Right atrium auricular region (tissue), 2 donors: Measurements from ENCODE around the gene TMEM217. TPM values are rescaled to one million over a fixed set of nuclear protein-coding genes. Genes with fewer than 3 reads are reported as not detected.

Source experiments
- DNase-seq: peaks from one replicate; pipeline ENCODE4 v3.0.0-alpha.2; 2019; ENCODE audit warnings: low spot score
- H3K27ac ChIP-seq, 2 donors: fragments of 200-600 bp; sonication (generic); 1 replicate in 1 of 2; 2 replicates in 1 of 2; pipeline ENCODE4 v1.5.1; 2016 to 2019
- H3K27me3 ChIP-seq, 2 donors: fragments of 200-600 bp; sonication (generic); one replicate each; pipeline versions ENCODE4 v1.5.1 to v1.6.0; 2017 to 2019
- H3K36me3 ChIP-seq: fragments of 200-600 bp; sonication (generic); one replicate; pipeline ENCODE4 v1.5.1; 2016
- H3K4me1 ChIP-seq, 2 donors: fragments of 200-600 bp; sonication (generic); one replicate each; pipeline versions ENCODE4 v1.5.1 to v1.6.0; 2017 to 2019
- H3K4me3 ChIP-seq, 2 donors: fragments of 200-600 bp; sonication (generic); 1 replicate in 1 of 2; 2 replicates in 1 of 2; pipeline ENCODE4 v1.5.1; 2017 to 2019; ENCODE audit warnings: mild to moderate bottlenecking in 1 of 2, moderate library complexity in 1 of 2
- H3K9me3 ChIP-seq, 2 donors: fragments of 200-600 bp; sonication (generic); one replicate each; pipeline ENCODE4 v1.5.1; 2019
- CTCF ChIP-seq, 2 donors: fragments of 200-600 bp; sonication (generic); IDR thresholded peaks; one replicate each; pipeline ENCODE4 v1.5.1; 2019; ENCODE audit warnings: antibody characterized with exemption in 2 of 2
- total RNA-seq, 2 donors: library from RNA; depleted of rRNA; stranded (reverse); fragments of >200 nt; gene quantifications; one replicate each; pipeline ENCODE4 v1.1.0, GENCODE V29; 2016

TMEM217 gene
- total RNA-seq, 2 donors from 2014 or later: 1.3 to 1.4 TPM

GRCh38 chr6:37265001-37265400 is 7.1 kb upstream of the TMEM217 start:
- Histone ChIP-seq H3K27me3 (no peaks in the 10 kb centered on the region), H3K4me3 (no peak overlapping the region), H3K36me3 (no peaks in the 10 kb centered on the region), H3K4me1 (peaks cover 0 to 18% of the 10 kb centered on the region in 2 donors), H3K27ac (no peak overlapping the region), H3K9me3 (no peaks in the 10 kb centered on the region)
- TF ChIP-seq CTCF (IDR thresholded peaks at IDR 0.05): no peak
- DNase-seq: no peak

GRCh38 chr6:37262446-37263026 is 4.6 kb upstream of the TMEM217 start:
- DNase-seq: no peak
- H3K4me1 ChIP-seq: peaks cover 0 to 37% of the 10 kb centered on the region in 2 donors
- H3K4me3 ChIP-seq: no peak overlapping the region
- no peaks in the 10 kb centered on the region for H3K9me3 ChIP-seq
- H3K36me3 ChIP-seq: no peaks in the 10 kb centered on the region
- H3K27ac ChIP-seq: no peak overlapping the region
- no peak for TF ChIP-seq CTCF (IDR thresholded peaks at IDR 0.05)
- no peaks in the 10 kb centered on the region for H3K27me3 ChIP-seq

- no peak for DNase-seq
- Histone ChIP-seq H3K4me3 (no peak overlapping the region), H3K4me1 (peaks cover 0 to 42% of the 10 kb centered on the region in 2 donors), H3K36me3 (no peaks in the 10 kb centered on the region), H3K9me3 (no peaks in the 10 kb centered on the region), H3K27me3 (no peaks in the 10 kb centered on the region), H3K27ac (no peak overlapping the region)
- TF ChIP-seq CTCF (IDR thresholded peaks at IDR 0.05): no peak
Measured at GRCh38 chr6:37261198-37261597, 3.3 kb upstream of the TMEM217 start.

- H3K4me3 ChIP-seq: no peak overlapping the region
- no peaks in the 10 kb centered on the region for H3K9me3 ChIP-seq
- TF ChIP-seq CTCF (IDR thresholded peaks at IDR 0.05): no peak
- no peak overlapping the region for H3K27ac ChIP-seq
- no peaks in the 10 kb centered on the region for H3K27me3 ChIP-seq
- no peaks in the 10 kb centered on the region for H3K36me3 ChIP-seq
- no peak for DNase-seq
- peaks cover 0 to 42% of the 10 kb centered on the region in 2 donors for H3K4me1 ChIP-seq
Measured at GRCh38 chr6:37260444-37260843, 2.5 kb upstream of the TMEM217 start.

- no peak for TF ChIP-seq CTCF (IDR thresholded peaks at IDR 0.05)
- no peaks in the 10 kb centered on the region for H3K27me3 ChIP-seq
- H3K27ac ChIP-seq: no peak overlapping the region
- peaks cover 0 to 42% of the 10 kb centered on the region in 2 donors for H3K4me1 ChIP-seq
- H3K36me3 ChIP-seq: no peaks in the 10 kb centered on the region
- no peak for DNase-seq
- H3K4me3 ChIP-seq: no peak overlapping the region
- H3K9me3 ChIP-seq: no peaks in the 10 kb centered on the region
Measured at GRCh38 chr6:37260040-37260439, 2.1 kb upstream of the TMEM217 start.

GRCh38 chr6:37259191-37259590 is 1.2 kb upstream of the TMEM217 start:
- no peak overlapping the region for H3K27ac ChIP-seq
- peaks cover 0 to 42% of the 10 kb centered on the region in 2 donors for H3K4me1 ChIP-seq
- no peak overlapping the region for H3K4me3 ChIP-seq
- H3K36me3 ChIP-seq: no peaks in the 10 kb centered on the region
- DNase-seq: no peak
- H3K27me3 ChIP-seq: no peaks in the 10 kb centered on the region
- no peaks in the 10 kb centered on the region for H3K9me3 ChIP-seq
- TF ChIP-seq CTCF (IDR thresholded peaks at IDR 0.05): no peak
